ENCODE data around the gene UBE2M. TPM values are rescaled to one million over a fixed set of nuclear protein-coding genes. Genes with fewer than 3 reads are reported as not detected.

The UBE2M gene
- polyA plus RNA-seq, 1 donor (not counting 4 experiments of a cell fraction or from before 2014, with no cell fraction given), result 82.6 TPM

DNA sequence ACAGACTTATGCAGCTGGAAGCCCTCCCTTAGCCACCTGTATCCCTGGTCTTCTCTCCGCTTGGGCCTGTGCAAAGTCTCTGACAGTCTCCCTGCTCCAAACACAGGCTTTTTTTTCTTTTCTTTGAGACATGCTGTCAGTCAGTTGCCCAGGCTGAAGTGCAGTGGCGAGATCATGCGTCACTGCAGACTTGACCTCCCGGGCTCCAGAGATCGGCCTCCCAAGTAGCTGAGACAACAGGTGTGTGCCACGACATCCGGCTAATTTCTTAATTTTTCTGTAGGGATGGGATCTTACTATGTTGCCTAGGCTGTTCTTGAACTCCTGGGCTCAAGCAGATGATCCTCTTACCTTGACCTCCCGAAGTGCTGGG lies 13.2 kb upstream of the UBE2M start:
- peaks cover 13 to 24% of the 10 kb centered on the region in 2 experiments for H3K36me3 ChIP-seq (ENCODE audit: control insufficient read depth in 2 of 2, extremely low read depth in 1 of 2, insufficient read depth in 2 of 2, low read length in 2 of 2)
- no peaks in the 10 kb centered on the region for H3K27me3 ChIP-seq (ENCODE audit: control insufficient read depth, extremely low read depth, insufficient read depth, low read length)
- no peak for FAIRE-seq
- H2AFZ ChIP-seq (ENCODE audit: control insufficient read depth, low read length), result no peak overlapping the region
- H3K4me2 ChIP-seq (ENCODE audit: control insufficient read depth, extremely low read depth, insufficient read depth, low read depth, low read length), result peak overlapping the region; percentile 92
- no peak overlapping the region for H3K4me3 ChIP-seq (ENCODE audit: control insufficient read depth in 2 of 3, extremely low read depth in 1 of 3, insufficient read depth in 2 of 3, low read depth in 1 of 3, low read length in 3 of 3)
- peaks cover 13% of the 10 kb centered on the region for H3K4me1 ChIP-seq (ENCODE audit: control insufficient read depth, extremely low read depth, insufficient read depth, low read length)
- H3K9me1 ChIP-seq (ENCODE audit: control insufficient read depth, extremely low read depth, insufficient read depth, low read length), result no peaks in the 10 kb centered on the region
- no peak for TF ChIP-seq EZH2 (IDR thresholded peaks at IDR 0.05; ENCODE audit: low read length)
- TF ChIP-seq, protein P1, sequence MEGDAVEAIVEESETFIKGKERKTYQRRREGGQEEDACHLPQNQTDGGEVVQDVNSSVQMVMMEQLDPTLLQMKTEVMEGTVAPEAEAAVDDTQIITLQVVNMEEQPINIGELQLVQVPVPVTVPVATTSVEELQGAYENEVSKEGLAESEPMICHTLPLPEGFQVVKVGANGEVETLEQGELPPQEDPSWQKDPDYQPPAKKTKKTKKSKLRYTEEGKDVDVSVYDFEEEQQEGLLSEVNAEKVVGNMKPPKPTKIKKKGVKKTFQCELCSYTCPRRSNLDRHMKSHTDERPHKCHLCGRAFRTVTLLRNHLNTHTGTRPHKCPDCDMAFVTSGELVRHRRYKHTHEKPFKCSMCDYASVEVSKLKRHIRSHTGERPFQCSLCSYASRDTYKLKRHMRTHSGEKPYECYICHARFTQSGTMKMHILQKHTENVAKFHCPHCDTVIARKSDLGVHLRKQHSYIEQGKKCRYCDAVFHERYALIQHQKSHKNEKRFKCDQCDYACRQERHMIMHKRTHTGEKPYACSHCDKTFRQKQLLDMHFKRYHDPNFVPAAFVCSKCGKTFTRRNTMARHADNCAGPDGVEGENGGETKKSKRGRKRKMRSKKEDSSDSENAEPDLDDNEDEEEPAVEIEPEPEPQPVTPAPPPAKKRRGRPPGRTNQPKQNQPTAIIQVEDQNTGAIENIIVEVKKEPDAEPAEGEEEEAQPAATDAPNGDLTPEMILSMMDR (optimal IDR thresholded peaks at IDR 0.05 in 1 of 3, IDR thresholded peaks at IDR 0.05 in 1 of 3, conservative IDR thresholded peaks at IDR 0.05 in 1 of 3; ENCODE audit: extremely low read depth in 1 of 3, insufficient read depth in 2 of 3, low read length in 3 of 3), result no peak
- H3K27ac ChIP-seq (ENCODE audit: control insufficient read depth, insufficient read depth, low read length), result no peak overlapping the region
- peaks cover 8% of the 10 kb centered on the region for H3K79me2 ChIP-seq (ENCODE audit: control insufficient read depth, insufficient read depth, low read length)
- DNase-seq (ENCODE audit: low read depth, low spot score), result no peak
- no peaks in the 10 kb centered on the region for H4K20me1 ChIP-seq (ENCODE audit: control insufficient read depth, extremely low read depth, insufficient read depth, low read length)
- H3K9ac ChIP-seq (ENCODE audit: control insufficient read depth, extremely low read depth, insufficient read depth, low read length), result no peak overlapping the region
- no peaks in the 10 kb centered on the region for H3K9me3 ChIP-seq (ENCODE audit: control insufficient read depth, low read depth, low read length)
- dilution Hi-C loops (cut with MboI; ENCODE audit: extremely low pct_ligation_motif_present, low sequenced_read_pairs), result no loop called here

DNA sequence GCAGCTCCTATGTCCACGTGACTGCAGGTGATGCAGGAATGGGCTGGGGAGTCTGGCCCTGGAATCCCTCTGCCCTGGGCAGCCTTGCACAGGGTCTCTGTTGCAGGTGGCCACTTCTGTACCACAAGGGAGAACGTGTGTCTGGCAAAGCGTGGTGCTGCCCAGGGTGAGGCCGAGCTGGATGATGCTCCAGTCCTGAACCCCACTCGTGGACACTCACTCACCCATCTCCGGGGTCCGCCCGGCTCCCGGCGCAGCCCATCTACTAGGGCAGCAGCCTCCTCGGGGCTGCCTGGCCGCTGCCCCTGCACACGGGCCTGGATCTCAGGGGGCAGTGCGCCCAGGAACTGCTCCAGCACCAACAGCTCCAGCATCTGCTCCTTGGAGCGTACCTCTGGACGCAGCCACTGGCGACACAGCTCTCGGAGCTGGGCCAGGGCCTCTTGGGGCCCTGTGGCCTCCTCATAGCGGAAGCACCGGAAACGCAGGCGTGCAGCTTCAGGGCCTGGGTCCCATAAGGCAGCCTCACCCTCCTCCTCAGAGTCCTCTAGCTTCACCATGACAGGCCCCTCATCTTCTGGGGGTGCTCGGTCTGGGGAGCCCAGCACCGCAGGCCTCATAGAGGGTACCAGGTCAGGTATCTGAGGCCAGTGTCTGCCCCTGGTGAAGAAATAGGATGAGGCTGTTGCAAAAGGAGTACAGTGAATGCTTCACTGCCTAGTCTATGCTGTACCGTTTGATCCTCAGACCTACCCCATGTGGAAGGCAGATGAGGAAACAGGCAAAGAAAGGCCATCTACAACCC lies 12.6 kb upstream of the UBE2M start:
- Histone ChIP-seq H3K4me1 (ENCODE audit: control insufficient read depth, extremely low read depth, insufficient read depth, low read length) (peaks cover 12% of the 10 kb centered on the region), H3K27ac (ENCODE audit: control insufficient read depth, insufficient read depth, low read length) (no peak overlapping the region), H4K20me1 (ENCODE audit: control insufficient read depth, extremely low read depth, insufficient read depth, low read length) (no peaks in the 10 kb centered on the region), H3K36me3 (ENCODE audit: control insufficient read depth in 2 of 2, extremely low read depth in 1 of 2, insufficient read depth in 2 of 2, low read length in 2 of 2) (peaks cover 13 to 24% of the 10 kb centered on the region in 2 experiments), H3K9me3 (ENCODE audit: control insufficient read depth, low read depth, low read length) (no peaks in the 10 kb centered on the region), H3K9ac (ENCODE audit: control insufficient read depth, extremely low read depth, insufficient read depth, low read length) (no peak overlapping the region), H3K9me1 (ENCODE audit: control insufficient read depth, extremely low read depth, insufficient read depth, low read length) (no peaks in the 10 kb centered on the region), H3K27me3 (ENCODE audit: control insufficient read depth, extremely low read depth, insufficient read depth, low read length) (no peaks in the 10 kb centered on the region), H3K4me3 (ENCODE audit: control insufficient read depth in 2 of 3, extremely low read depth in 1 of 3, insufficient read depth in 2 of 3, low read depth in 1 of 3, low read length in 3 of 3) (no peak overlapping the region), H3K4me2 (ENCODE audit: control insufficient read depth, extremely low read depth, insufficient read depth, low read depth, low read length) (no peak overlapping the region), H3K79me2 (ENCODE audit: control insufficient read depth, insufficient read depth, low read length) (peaks cover 7% of the 10 kb centered on the region), H2AFZ (ENCODE audit: control insufficient read depth, low read length) (no peak overlapping the region)
- no peak for TF ChIP-seq EZH2 (IDR thresholded peaks at IDR 0.05; ENCODE audit: low read length)
- TF ChIP-seq, protein P1 (optimal IDR thresholded peaks at IDR 0.05 in 1 of 3, IDR thresholded peaks at IDR 0.05 in 1 of 3, conservative IDR thresholded peaks at IDR 0.05 in 1 of 3; ENCODE audit: extremely low read depth in 1 of 3, insufficient read depth in 2 of 3, low read length in 3 of 3), result no peak
- dilution Hi-C loops (cut with MboI; ENCODE audit: extremely low pct_ligation_motif_present, low sequenced_read_pairs), result no loop called here
- no peak for FAIRE-seq
- no peak for DNase-seq (ENCODE audit: low read depth, low spot score)

All from keratinocyte (primary cell).